ENCODE data around the gene CD7.

Gene CD7

DNA sequence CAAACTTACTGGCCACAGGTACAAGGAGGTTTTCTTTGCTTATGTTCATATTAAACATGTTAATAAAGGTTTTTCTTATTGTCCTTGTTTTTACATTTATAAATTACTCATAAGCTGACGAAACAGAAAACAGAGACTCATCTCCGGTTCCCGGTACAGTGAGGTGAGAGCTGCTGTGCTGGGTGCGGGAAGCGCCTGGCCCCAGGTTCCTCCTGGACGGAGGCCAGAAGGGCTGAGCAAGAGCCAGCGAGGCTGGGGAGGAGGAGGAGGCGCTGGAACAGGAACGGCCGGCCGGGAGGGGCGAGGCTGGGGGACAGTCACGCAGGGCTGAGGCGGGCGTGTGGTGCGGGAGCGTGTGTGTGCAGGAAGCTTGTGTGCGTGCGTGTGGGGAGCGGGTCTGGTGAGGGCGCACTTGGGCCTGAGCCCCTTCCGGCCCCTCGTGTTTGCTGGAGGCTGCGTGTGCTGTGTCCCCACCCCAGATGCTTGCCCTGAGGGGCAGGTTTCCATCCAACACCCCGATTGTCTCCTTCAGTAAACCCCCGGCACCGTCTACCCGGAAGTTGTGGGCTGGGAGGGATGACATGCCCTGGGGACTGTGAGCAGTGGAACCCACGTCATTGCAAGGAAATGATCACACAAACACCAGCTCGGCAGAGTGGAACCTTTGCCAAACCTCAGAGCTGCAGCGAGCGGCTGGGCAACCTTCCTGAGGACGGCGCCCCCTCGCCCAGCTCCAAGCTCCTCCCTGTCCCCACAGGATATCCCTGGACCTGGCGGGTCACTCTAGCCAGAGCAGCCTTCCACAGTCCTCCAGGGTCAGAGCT, 19.5 kb downstream of the CD7 start:
- DNase-seq = no peak

DNA sequence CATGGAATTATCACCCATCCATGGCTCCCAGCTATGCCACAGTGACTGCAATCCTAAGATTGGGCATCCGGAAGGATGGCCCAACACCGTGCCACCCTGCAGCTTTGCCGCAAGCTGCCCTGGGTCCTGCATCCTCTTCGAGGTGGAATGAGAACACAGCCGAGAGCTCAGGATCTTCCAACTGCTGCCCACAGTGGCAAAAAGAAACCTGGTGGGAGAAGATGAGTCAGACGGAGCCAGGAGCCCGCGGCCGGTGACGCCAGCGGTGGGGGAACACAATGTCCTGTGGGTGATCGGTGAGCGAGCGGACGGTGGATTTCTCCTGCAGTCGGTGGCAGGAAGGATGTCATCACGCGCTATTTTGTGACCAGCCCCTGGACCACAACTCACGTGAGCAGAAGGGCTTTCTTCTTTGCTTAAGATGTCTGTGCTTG, 20.1 kb downstream of the CD7 start:
- no peak for DNase-seq

DNA sequence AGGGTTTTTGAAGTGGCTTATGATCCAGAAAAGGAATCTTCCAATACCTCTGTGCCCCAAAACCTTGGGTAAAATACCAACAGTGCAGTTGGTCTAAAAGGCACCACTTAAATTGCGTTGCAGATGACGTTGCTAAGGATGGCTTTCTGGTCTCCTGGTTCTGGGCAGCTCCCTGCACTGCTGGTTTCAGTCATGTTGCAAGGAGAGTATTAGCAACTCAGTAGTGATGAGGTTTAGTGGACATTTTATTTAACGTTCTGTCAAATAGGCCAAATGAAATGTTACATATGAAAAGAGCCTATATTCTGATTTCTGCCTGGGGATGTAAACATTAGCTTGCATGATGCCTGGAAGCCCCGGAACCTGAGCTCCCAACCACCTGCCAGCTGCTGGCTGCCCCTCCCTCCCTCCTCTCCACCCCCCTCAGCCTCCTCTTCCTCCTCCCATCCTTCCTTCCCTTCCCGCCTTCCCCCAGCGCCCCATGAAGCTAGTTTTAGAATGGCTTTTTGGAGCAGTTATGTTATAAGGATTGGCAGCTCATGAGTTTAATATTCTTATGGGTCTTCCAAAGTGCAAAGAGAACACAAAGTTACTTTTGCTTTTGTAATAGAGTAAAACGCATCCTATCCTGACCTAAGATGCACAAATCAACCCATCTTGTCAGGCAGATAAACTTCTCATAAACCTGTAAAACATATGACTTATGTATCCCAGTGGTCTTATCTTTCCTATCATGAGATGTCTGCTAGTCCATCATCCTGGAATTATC, 20.7 kb downstream of the CD7 start:
- no peak for DNase-seq

DNA sequence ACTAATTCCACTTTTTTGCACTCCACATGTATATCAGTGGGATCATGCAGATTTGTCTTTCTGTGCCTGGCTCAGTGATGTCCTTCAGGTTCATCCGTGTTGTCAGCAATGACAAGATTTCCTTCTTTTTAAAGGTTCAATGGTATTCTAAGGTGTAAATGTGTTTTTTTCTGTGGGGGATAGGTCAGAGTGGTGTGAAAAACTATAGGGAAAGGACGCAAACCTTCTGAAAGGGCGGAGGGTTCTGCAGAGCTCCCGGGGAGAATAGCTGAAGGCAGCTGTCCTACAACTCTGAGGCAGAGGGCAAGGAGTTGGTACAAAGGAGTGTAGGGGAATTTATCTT, 22.0 kb downstream of the CD7 start:
- DNase-seq = no peak

DNA sequence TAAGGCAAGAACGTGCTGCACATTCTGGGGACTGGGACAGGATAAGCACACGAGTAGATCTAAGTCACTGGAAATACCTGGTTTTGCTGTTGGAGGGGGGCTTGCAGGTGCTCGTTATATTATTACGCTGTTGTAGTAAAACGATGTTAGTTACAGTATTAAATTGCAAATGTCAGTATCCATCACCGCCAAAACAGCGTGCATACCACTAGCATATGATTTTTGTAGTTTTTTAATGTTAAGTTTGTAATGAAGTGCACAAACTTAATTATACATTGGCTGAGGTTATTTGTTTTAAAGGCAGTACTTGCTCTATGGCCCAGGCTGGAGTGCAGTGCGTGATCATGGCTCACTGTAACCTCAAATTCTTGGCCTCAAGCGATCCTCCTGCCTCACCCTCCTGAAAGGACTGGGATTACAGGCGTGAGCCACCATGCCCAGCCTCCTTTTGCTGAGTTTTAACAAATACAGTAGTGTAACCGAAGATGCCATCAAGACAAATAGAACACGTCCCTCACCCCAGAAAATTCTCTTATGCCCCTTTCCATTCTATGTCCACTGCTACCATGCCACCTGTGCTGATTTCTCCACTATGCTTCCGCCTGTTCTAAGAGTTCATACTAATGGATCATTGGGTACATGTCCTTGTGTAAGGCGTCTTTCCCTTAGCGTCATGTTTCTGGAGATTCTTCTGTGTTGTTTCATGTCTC, 23.2 kb downstream of the CD7 start:
- DNase-seq = no peak

DNA sequence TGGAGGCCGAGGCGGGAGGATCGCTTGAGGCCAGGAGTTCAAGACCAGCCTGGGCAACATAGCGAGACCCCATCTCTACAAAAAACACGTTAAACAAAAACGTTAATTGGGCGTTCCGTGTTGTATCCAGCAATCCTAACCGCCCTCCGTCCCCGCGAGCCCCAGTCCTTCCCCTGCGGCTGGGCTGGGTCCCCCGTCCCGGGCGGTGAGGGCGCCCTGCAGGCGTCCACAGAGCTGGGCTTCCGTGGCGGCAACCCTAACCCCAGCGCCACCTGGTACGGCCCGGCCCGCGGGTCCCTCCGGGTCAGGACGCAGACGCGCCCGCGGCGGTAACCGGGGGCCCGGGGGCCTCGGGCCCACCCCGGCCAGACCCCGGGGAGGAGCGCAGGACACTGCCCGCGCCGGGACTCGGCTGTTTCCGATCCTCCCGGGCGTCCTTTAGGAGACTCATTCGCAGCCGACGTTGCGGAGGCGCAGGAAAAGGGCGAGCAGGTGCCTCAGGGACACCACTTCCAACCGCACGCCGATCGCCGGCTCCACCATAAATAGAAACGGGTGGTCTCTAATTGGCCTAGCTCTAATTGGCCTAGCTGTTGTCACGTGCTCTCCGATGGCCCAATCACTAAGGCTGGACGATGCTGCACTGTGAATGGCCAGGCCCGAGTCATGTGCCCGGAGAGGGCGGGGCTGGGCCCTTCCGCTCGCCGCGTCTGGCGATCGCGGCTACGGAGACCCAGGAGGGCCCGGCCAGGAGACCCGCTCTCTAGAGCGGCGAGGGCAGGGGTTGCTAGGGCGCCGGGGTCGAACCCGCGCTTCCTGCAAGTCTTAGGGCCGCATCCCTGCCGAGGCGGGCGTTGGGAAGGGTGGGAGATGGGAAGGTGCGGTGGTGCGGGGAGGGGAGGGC, 24.9 kb downstream of the CD7 start:
- peak; percentile 96 for DNase-seq

DNA sequence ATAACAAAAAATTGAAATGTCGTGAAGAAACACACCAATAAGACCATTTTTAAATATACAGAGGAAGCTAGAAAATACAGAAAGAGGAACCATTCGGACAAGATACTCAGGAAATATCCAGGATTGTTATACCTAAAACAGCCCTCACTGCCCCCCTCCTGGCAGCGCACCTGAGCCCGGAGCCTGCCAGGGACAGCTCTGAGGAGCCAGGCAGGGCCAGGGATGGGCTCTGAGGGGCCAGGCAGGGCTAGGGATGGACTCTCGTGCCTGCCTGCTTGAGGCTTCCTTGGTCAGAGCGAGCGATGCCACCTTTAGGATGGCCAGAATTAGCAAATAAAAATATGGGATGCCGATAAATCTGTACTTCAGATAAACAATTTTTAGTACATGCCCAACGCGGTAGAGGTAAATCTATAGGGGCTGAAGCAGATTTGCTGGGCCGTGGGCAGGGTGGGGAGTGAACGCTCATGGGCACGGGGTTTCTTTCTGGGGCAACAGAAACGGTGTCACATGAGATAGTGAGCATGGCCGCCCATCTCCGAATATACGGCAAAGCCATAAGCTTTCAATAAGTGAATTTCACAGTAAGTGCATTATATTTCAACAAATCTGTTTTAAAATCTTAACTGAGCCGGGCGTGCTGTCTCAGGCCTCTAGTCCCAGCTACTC, 25.7 kb downstream of the CD7 start:
- no peak for DNase-seq

DNA sequence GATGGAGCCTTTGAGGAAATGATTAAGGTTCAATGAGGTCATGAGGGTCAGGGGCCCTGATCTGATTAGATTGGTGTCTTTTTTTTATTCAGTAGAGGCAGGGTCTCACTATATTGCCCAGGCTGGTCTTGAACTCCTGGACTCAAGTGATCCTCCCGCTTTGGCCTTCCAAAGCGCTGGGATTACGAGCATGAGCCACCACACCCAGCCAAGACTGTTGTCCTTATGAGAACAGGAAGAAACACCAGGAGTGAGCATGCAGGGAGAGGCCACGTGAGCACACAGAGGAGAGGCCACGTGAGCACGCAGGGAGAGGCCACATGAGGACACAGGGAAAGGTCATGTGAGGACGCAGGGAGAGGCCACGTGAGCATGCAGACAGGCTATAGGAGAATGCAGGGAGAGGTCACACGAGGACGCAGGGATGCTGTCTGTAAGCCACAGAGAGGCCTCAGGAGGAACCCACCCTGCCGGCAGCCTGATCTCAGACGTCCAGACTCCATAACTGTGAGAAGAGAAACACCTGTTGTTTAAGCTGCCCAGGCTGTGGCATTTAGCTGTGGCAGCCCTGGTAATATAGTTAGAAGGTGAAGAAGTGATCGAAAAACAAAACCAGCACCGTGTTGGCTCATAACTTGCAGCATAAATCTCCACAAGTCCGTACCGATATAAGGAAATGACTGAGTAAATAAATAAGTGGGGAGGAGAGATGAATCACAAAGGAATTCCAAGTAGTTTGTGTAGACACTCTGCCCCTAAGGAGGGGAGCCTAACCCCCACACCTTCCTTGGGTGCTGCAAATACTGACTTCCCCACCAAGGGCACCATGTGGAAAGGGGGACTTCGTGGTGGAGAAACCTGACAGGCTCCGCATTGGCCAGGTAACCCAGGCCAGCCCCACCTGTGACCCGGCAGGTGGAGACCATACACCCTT, 29.3 kb downstream of the CD7 start:
- peak; percentile 95 for DNase-seq

DNA sequence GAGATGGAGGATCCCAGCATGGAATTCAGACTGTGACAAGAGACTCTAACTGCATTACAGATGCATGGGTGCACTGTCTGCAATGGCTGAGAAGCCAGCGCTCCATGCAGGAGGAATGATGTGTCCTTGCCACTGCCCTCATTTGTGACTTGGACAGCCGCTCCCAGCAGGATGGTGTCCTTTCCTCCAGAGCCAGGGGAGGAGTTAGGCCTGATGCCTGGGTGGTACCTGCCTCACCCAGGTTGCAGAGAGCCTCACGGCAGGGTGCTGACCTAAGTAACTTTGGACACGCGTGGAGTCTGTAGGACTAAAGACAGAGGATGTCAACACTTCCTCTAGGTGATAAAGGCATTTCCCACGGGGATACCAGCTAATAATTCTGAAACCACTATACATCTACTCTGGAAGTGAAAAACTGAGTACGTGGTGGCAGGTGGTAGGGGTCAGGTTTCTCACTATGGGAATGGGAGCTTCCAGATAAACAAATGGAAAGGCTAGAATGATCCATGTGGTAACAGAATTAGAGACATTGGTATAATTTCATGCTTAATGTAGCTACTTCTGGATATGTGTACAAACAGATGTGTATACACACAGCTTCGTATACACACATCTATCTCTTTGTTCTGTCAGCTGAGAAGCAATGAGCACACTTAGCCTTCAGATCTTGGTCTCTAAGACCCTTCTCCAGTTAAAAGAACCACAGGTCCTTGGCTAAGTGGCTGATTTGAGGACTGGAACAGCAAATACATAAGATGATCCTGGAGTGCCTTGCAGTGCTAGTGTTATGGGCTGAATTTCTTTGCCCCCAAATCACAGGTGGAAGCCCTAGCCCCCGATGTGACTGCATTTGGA, 30.2 kb downstream of the CD7 start:
- no peak for DNase-seq

DNA sequence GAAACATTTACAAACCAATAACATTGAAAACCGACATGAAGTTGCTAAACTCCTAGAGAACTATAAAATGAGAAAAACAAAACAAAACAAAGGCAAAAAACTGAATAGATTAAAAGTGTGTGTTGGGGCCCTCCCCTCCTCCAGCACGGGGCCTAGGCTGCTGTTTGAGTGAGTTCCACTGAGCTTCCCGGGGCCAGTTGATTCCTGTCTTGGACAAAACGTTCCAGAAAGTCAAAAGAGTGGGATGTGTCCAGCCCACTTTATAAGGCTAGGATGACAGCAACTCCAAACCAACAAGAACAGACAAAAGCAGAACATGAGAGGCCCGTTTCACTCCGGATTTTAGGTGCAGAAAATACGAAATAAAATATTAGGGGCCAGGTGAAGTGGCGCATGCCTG, 32.3 kb downstream of the CD7 start:
- no peak for DNase-seq

DNA sequence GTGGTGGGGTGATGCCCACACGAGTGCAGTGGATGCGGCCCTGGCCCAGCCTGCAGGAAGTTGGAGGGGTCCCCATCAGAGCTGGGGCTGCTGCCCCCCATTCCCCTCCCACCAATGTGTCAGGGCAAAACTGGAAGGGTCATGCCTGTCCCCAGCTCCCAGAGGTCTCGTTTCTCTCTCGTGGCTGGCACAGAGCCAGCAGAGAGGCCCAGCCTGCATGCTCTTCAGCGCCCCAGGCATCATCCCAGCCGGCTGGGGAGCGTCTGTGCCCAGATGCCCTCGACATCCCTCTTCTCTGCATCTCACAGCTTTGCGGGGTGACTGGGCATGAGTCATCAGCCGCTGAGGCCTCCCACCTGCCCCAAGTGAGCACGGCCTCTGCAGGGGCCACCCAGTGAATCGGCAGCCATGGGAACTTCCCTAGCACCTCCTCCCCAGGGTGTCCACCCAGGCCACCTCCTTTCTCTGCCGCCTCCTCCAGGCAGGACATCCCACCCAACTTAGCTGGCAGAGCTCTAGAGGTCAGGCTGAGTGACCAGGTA, 34.1 kb downstream of the CD7 start:
- DNase-seq = no peak

DNA sequence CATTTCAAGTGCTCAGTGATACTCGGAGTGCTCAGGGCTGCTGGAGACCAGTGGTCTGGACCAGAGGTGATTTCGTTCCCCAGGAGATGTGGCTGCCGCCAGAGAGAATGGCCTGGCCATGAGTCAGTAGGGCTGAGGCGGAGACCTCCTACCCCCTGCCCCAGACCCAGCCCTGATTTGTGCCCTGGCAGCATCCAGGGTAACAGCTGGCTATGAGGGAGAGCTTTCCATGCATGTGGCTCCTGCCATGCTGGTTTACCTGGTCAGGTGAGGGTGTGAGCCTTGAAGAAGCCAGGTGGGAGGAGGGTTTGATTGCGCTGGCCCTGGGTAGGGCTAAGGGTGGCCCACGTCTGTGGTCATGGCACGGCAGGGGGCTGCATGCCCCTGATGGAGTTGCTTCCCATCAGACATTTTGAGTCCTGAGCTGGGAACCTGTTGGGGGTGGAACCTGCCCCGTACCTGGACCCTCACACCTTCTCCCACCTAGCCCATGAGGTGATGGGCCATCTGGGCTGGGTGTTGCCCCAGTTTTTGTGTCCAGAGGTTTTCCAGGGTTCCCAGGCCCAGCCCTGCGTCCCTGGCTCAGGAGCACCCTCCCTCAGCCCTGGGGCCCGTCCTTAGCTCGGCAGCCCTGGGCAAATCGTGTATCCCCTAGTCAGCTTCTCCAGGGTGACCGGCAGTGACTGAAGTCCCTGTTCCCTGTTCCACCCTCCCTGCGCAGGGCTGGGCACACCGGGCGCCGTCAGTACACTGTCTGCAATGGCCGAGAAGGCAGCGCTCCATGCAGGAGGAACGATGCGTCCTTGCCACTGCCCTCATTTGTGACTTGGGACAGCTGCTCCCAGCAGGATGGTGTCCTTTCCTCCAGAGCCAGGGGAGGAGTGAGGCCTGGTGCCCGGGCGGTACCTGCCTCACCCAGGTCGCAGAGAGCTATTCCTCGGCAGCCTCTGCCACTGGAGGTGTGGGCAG, 34.9 kb downstream of the CD7 start:
- no peak for DNase-seq

DNA sequence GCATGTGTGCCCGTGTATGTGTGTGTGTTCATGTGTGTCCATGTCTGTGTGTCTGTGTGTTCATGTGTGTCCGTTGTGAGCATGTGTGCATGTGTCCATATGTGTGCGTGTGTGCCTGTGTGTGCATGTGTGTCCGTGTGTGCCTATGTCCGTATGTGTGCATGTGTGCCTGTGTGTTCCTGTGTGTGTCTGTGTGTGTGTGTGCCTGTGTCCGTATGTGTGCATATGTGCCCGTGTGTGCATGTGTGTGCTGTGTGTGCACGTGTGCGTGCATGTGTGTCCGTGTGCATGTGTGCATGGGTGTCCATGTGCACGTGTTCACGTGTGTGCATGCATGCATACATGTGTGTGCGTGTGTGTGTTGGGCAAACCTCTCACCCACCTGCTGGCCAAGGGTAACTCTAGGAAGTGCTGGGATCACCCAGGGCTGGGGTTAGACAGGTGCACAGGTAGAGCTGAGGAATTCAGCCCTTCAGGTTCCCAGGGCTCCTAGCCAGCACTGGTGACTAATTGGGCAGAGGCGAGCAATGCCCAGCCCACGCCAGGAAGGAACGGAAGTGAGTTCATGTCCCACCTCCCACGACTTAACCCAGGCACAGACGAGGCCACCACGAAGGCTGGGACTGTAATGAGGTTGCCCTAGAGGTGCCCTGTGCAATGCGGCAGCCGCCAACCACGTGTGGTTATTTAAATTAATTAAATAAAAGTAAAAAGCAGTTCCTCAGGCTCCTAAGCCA, 35.7 kb downstream of the CD7 start:
- no peak for DNase-seq

DNA sequence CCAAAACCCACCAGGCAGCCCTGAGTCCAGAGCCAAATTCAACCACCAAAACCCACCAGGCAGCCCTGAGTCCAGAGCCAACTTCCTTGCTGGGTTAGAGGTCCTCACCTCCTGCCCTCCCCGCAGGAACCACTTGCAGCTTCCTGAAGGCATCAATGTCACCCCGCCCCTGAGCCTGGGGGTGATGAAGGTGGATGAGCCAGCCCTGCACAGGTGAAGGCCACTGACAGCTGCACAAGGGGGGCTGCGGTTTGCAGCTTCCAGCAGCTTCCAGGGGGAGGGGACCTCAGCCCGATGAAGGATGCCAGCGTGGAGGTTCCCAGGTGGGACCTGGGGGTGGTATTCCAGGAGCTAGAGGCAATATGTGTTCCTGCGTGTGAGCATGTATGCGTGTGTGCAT, 36.3 kb downstream of the CD7 start:
- no peak for DNase-seq

DNA sequence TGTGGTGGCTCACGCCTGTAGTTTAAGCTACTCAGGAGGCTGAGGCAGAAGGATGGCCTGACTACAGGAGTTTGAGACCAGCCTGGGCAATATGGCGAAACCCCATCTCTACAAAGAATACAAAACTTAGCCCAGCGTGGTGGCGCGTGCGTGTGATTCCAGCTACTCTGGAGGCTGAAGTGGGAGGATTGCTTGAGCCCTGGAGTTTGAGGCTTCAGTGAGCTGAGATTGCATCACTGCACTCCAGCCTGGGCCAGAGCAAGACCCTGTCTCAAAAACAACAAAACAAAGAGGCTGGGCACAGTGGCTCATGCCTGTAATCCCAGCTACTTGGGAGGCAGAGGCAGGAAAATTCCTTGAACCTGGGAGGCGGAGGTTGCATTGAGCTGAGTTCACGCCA, 36.9 kb downstream of the CD7 start:
- no peak for DNase-seq

DNA sequence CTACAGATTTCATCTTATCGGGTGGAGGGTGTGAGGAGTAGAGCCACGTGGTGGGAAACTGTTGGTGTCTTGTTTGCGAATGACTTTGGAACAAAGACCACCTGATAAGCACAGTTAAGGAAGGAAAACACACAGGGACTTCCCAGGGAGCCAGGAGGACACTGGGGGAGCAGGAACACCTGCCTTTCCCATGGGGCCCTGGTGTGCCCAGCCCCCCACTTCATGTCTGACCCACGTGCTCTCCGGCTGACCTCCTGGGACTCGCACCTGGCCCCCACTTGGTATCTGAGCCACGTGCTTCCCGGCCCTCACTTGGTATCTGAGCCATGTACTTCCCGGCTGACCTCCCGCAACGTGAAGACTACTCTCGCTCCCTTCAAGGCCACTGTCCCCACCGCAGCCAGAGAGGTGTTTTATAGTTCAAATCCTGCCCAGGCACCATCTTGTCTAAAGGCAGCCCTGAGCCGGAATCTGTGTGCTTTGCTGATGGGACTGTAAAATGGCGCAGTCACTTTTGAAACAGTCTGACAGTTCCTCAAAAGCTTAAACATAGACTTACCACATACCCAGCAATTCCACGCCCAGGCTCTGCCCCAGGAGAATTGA, 38.5 kb downstream of the CD7 start:
- no peak for DNase-seq

DNA sequence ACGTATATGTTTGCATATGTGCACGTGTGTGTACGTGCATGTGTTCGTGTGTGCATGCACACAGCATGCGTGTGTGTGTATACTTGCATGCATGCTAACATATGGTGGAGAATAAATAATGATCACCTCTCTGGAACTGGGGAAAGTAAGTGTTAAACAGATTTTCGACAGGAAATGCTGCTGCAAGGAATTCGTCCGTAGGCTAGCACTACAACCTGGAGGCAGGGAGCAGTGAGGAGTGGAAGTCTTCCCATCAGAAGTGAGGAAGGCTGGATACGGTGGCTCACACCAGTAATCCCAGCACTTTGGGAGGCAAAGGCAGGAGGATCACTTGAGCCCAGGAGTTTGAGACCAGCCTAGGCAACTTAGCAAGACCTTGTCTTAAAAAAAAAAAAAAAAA, 39.1 kb downstream of the CD7 start:
- DNase-seq = no peak

Data from DMS 273 treated with DMSO at 0.1 percent for 48 hours (cell line).